ENCODE results near the gene AP1G2.

GRCh38 chr14:23578560-23579310 is 11.1 kb upstream of the AP1G2 start, which contains the start of gene JPH4:
- TF ChIP-seq SIN3B (IDR thresholded peaks at IDR 0.05; ENCODE audit: low read length) = no peak
- TF ChIP-seq MYNN (CRISPR knock-in tag; IDR thresholded peaks at IDR 0.05; ENCODE audit: low read depth) = no peak
- TF ChIP-seq ZSCAN9 (CRISPR knock-in tag; IDR thresholded peaks at IDR 0.05; ENCODE audit: borderline replicate concordance) = no peak
- no peak for TF ChIP-seq MTA3 (CRISPR knock-in tag; IDR thresholded peaks at IDR 0.05)
- no peak for TF ChIP-seq ATF4 (CRISPR knock-in tag; IDR thresholded peaks at IDR 0.05)
- TF ChIP-seq HNRNPH1 (optimal IDR thresholded peaks at IDR 0.05; ENCODE audit: low read depth, low read length) = no peak
- no peak for TF ChIP-seq TCF7L2 (IDR thresholded peaks at IDR 0.05; ENCODE audit: low read depth, low read length)
- TF ChIP-seq, protein P1, sequence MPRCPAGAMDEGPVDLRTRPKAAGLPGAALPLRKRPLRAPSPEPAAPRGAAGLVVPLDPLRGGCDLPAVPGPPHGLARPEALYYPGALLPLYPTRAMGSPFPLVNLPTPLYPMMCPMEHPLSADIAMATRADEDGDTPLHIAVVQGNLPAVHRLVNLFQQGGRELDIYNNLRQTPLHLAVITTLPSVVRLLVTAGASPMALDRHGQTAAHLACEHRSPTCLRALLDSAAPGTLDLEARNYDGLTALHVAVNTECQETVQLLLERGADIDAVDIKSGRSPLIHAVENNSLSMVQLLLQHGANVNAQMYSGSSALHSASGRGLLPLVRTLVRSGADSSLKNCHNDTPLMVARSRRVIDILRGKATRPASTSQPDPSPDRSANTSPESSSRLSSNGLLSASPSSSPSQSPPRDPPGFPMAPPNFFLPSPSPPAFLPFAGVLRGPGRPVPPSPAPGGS (CRISPR knock-in tag; IDR thresholded peaks at IDR 0.05) = no peak
- TF ChIP-seq JUNB (CRISPR knock-in tag; IDR thresholded peaks at IDR 0.05; ENCODE audit: borderline replicate concordance) = no peak
- no peak for TF ChIP-seq HMGXB4 (CRISPR knock-in tag; IDR thresholded peaks at IDR 0.05; ENCODE audit: borderline replicate concordance in 1 of 2, low read depth in 1 of 2)
- no peak for TF ChIP-seq HDAC2 (CRISPR knock-in tag; IDR thresholded peaks at IDR 0.05)
- no peak for TF ChIP-seq MED1 (CRISPR knock-in tag; IDR thresholded peaks at IDR 0.05)
- TF ChIP-seq RBAK (CRISPR knock-in tag; IDR thresholded peaks at IDR 0.05) = no peak
